ENCODE results near the gene SAPCD2.
"Not testable (repeated sequence)": the region's sequence is repeated elsewhere in the genome, so short reads cannot be mapped to it uniquely, and the experiment has no call there.

Gene SAPCD2

DNA sequence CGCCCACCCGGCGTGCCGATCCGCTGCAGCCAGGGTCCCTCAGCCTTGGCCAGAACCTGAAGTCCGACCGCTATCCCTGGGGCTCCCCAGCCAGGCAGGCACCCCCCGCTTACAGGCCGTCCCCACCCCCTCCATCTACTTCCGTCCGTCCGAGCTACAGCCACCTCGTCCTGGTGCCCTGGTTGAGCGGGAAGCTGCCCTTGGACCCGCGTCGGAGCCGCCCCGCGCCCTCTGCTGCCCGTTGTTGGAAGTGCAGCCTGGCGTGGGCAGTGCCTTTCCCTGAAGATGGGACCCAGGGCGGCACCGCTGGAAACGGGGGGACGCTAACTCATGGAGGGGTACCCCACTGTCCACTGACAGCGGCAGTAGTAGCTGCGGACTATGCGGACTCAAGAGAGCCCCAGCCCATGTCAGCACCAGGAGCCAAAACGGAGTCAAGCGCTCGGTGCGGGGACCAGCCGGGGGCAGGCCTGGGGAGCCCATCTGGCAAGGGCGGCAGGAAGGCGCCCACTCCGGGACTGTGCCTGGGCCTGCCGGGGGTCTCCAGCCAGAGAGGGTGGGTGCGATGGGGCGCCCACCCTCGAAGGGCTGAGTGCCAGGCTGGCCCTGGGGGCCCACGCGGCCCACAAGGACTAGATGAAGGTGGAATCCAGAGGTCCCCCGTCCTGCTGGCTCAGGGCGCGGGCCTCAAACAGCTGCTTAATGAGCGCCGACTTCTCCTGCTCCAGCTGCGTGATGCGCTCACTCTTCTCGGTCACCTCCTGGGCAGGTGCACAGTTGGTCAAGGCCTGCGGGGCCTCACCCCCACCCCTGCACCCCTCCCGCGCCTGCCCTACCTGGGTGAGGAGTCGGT lies 6.1 kb downstream of the SAPCD2 start:
- DNase-seq (ENCODE audit: low spot score), result peak; percentile 55

DNA sequence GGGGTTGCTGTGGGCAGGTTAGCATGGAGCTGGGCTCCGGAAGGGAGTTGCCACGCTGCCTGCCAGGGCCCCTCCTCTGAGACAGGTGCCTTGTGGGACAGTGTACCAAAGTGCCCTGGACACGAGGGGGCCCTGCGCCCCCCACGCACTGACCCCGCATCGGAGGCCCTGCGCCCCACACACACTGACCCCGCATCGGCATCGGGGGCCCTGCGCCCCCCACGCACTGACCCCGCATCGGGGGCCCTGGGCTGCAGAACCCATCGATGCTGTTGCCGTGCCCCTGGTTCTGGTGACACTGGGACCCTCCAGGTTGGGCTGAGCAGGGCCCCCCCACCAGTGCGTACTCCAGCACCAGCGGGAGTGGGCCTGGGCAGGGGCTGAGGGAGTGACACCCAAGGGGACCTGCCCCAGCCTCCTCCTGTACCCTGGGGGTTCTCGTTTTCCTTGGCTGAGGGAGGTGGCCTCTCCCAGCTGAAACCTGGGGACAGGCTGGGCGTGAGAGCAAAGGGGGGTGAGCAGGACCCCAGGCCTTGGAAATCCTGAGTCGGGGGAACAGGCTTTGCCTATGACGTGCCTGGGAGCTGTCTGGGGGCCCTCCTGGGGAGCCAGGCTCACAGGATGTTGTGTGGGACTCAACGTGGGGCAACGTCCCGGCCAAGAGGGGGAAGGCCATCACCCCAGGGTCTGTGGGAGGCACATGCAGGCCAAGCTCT lies 6.9 kb downstream of the SAPCD2 start:
- DNase-seq (ENCODE audit: low spot score), result no peak

DNA sequence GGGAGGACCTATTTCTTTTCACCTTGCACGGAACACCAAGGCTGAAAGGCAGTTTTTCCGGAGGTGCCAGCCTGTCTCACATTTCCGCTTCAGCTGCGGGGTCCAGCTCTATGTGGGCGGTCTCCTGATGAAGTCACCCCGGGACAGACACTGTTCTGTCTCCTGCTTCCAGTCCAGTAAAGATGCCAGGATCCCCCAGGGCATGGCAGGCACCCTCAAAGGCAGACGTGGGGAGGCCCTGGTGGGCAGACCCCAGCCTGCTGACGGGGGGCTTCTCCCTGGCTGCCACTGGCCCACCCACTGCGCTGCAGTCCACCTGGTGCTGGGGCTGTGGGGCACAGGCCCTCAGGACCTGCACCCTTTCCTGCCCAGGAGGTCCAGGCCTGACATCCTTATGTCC lies 7.6 kb downstream of the SAPCD2 start:
- DNase-seq (ENCODE audit: low spot score), result not testable (repeated sequence)

DNA sequence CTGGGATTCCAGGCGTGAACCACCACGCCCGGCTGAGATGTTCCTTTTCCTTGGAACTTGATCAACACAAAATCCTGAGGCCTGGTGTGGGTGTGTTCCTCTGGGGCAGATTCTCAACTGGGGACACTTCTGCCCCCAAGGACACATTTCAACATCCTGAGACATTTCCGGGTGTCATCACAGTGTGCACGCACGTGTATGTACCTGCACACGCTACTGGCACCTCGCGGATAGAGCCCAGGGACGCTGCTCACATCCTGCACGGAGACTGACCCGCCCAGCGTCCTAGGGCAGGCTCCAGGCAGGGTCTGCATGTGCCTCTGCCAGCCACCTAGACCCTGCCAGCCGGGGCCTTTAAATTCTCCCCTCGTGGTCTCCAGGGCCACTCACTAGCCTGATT lies 8.0 kb downstream of the SAPCD2 start:
- DNase-seq (ENCODE audit: low spot score), result no peak

DNA sequence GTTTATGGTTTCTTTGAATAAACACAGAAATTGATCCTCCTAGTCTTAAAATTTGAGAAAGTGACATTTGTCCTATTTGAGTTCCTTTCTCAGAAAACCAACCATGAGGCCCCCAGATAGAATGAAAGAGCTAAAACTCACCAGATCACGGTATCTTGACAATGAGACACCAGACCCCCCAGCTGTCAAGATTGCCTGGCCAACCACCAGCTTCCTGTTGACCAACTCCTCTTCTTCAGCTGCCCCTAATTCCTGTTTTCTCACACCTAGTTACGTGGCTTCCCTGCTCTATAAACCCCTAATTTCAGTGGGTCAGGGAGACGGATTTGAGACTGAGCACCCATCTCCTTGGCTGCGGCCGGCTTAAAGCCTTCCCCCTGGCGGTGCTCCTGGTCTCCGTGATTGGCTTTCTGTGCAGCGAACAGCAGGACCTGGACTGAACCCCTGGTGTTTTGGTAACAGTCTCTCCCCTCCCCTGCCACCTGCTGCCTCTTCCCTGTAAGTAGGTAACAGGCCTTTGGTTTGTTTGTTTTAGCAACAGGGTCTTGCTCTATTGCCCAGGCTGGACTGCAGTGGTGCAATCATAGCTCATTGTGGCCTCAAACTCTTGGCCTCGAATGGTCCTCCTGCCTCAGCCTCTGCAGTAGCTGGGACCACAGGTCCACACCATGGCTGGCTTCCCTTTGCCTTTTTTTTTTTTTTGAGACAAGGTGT lies 11.7 kb downstream of the SAPCD2 start:
- no peak for DNase-seq (ENCODE audit: low spot score)

DNA sequence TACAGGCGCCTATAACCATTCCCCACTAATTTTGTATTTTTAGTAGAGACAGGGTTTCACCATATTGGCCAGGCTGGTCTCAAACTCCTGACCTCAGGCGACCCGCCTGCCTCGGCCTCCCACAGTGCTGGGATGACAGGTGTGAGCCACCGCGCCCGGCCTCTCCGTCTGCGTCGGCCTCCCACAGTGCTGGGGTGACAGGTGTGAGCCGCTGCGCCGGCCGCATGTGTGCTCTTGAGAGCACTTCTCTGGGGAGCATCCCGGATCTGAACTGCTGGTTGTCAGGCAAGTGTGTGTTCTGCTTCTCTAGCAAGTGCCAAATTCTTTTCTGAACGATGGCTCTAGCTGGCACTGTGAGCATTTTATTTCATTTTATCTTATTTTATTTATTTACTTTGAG lies 12.8 kb downstream of the SAPCD2 start:
- DNase-seq (ENCODE audit: low spot score), result no peak

DNA sequence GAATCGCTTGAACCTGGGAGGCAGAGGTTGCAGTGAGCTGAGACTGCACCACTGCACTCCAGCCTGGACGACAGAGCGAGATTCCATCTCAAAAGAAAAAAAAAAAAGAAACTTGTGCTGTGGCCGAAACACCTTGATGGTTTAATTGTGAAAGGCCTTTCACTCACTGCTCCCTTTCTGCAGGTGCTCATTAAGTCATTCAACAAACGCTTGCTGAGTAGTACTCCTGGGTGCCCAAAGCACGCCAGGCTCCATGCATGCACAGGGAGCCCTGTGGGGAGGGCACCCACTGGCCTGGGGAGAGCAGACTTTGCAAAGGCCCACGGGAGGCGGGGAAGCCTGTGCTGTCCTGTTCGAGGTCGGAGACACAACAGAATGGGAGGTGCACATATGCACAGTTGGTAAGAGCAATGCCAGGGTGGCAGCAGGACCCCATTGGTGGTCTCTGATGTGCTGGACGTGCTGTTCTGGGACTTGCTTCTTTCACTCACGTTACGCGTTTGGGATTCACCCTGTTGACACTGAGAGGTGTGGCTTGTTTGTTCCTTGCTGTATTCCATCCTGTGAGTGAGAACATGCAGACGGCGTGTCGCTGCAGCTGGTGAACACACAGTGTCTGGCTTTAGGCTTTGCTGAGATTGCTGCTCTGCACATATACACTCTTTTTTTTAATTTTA lies 13.5 kb downstream of the SAPCD2 start:
- DNase-seq (ENCODE audit: low spot score), result no peak

DNA sequence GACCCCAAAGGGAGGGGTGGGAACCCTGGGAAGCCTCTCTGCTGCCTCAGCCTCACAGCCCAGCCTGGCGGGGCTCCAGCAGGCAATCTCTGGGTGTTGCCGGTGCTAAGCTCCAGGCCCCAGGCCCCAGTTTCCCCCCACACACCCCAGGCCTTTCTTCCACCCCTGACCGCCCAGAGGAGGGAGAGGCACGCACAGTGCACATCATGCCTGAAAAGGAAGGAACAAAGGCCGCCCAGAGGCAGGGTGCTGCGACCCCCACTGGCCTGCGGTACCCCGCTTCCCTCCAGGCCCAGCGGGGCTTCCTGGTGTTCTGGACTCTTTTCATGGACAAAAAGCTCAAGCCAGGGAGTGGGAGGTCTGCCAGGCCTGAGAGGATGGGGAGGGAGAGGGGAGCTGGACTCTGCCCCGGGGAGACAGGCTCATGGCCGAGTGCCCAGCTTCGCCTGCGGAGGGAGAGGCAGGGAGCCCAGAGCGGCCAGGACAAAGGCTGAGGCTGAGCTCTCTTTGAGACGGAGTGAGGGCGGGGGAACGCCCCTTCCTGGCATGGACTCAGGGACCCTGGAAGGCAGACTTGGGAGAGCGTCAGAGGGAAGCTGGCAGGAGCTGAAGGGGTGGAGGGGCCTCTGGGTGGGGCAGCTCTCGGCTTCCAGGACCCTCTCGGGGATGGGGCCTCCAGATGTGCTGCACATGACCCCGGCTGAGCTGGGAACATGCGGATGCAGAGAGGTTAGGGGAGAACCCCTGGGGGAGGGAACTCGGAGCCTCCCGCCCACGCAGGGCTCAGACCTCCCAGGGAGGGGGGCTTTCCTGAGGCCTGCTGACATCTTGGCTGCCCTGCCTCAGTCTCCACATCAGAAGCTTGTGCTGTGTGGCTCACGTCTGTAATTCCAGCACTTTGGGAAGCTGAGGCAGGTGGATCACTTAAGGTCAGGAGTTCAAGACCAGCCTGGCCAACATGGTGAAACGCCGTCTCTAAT lies 14.7 kb downstream of the SAPCD2 start:
- DNase-seq (ENCODE audit: low spot score), result no peak

DNA sequence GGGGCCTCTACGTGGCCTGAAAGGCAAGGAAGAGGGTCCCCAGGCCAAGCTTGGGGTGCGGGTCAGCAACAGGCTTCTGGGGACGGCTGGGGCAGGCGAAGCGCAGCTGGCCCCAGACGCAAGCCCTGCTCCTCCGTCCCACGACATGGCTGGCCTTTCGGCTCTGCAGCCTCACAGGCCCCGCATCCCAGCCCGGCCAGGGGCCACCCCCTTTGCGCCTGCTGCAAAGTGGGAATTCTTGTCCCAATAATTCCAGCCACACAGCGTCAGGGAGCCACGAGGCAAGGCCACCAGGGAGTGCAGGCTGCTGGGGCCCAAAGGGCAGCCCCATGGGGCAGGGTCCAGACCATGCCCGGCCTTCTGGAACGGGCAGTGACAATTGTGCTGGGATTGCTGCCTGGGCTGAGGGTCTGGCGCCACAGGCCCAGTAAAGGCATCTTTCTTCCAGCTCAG lies 15.4 kb downstream of the SAPCD2 start:
- DNase-seq (ENCODE audit: low spot score), result no peak

DNA sequence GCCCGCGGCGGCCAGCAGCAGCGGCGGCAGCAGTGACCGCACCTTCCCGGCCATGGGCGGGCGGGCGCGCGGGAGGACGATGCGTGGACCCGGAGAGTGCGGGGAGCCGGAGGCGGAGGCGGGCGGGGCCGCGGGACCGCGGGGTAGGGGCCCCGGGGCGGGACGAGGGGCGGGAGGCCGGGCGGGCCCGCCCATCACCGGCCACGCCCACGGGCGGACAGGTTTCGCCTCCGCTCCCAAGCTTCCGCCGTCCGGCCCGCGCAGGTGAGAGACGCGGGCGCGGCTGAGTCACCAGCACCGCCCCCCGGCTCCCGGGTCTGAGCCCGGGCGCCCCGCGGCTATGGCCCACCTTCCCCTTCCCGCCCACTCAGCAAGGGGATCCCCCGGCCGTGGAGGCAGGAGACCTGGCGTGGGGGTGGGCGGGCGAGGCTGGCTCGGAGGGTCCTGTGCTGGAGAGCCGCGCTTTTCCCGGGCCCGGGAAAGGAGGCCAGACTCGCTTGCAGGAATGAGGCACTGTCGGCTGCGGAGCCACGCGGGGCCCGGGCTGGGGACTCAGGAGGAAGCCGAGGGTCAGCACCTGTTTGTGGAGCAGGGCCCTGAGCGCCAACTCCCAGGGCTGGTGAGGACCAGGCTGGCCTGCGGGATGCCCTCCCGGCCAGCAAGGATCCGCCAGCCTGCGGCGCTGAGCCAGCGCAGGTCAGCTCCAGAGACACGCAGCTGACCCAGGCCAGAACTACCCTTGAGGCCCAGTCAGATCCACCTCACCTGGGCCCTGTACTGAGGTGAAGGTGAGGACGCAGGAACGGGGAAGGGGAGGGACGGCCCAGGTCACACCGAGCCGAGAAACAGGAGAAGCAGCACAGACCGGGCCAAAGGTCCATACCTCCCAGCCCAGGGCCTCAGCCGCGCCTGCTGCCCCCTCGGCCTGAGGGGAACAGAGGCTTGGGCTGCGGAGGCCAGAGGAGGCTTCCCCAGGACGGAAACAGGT lies 16.1 kb downstream of the SAPCD2 start, which contains the start of gene ENTPD2:
Gene ENTPD2, minus strand, starts transcription at position 118 of the 988 bp plus-strand sequence. Its CDS starts 64 bp downstream, at position 54.
- DNase-seq (ENCODE audit: low spot score), result peak; percentile 34

DNA sequence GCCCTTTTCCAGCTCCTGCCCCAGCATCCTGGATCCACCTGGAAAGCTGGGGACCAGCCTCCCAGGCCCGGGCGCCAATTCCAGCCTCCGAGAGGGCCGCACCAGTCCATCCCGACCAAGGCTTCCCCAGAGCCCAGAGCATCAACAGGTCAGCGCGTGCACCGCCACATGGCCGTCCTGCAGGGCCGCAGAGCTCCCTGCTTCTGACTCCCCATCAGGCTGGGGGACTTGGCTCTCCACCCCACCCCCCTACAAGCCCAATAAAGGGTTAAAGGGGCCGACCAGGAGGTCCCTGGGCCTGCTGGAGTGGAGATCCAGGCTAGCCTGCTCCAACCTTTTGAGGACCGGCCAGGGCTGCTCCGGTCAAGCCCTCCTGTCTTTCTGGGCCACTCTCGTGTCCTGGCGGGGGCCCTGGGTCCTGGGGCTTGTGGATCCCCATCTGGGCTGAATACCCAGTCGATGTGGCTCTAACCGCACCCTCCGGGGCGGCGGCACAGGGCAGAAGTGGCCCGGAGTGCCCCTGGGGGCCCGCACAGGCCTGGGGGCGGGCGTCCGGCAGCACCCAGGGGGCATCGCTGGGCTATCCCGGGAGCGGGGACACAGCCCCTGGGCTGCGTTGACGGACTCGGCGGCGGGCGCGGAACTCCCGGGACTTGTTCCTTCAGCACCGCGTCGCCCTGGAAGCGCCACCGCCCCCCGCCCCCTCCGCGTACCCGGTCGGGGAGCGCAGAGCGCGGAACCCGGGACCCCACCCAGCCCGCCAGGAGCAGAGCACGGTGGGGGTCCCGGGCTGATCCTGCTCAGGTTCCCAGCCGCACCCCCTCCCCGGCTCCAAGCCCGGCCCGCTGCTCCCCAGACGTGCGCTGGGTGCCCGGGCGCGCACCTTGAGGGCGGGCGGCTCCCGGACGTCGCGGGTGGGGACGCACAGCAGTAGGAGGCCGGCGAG lies 17.1 kb downstream of the SAPCD2 start:
- no peak for DNase-seq (ENCODE audit: low spot score)

DNA sequence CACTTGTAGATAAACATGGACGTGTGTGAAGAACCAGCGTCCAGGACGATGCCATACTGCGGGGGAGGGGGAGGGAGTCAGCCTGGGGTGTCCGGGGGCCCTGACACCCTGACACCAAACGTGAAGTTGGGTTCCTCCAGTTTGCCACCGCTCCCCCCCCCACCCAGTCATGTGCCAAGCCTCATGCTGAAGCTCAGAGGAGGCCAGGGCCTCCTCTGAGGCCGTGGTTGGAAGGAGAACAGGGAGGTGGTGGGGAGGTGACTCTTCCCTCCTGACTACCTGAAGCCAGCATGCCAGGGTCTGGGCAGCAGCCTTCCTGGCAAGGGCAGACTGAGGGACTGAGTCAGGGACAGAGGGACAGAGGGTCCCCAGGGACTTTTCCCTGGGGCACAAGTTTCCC lies 18.1 kb downstream of the SAPCD2 start:
- no peak for DNase-seq (ENCODE audit: low spot score)

DNA sequence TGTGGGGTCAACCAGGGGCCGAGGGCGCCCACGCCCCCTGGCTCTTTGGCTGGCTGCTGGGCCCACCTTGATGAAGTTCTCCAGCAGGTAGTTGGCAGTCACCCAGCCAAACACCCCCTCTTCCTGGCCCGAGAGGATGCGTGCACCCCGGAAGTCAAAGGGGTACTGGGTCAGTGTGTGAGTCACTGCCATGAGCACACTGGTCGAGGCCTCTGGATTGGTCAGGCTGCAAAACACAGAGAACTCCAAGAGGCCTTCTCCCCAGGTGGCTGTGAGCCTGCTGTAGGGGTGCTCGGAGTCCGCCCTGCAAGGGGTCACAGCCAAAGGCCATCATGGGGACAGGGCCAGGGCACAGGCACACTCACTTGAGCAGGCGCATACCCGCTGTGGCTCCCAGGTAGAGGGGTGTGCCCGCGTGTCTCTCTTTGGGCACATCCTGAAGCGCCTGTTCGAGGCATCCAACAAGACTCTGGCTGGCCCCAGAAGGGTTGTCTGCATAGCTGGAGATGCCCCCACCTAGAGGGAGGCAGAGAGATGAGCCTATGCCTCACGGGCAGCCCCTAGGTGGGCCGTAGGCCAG lies 19.1 kb downstream of the SAPCD2 start:
- no peak for DNase-seq (ENCODE audit: low spot score)

DNA sequence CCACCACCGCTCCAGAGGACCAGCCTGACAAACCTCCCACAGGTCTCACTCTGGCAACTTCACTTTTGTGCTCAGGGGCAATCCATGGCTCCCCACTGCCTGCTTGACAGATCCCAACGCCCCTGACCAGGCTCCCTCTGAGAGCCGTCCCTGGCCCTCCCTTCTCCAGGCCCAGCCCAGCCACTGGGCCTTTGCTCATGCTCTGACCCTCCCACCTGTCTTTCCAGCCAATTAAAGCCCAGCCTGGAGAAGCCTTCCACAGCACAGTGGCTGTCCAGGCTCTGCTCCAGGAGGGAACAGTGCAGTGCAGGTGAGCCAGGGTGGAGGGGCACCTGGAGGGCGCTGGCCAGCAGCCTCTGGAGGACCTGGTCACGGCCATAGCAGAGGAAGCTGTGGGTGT lies 19.8 kb downstream of the SAPCD2 start:
- DNase-seq (ENCODE audit: low spot score), result no peak

DNA sequence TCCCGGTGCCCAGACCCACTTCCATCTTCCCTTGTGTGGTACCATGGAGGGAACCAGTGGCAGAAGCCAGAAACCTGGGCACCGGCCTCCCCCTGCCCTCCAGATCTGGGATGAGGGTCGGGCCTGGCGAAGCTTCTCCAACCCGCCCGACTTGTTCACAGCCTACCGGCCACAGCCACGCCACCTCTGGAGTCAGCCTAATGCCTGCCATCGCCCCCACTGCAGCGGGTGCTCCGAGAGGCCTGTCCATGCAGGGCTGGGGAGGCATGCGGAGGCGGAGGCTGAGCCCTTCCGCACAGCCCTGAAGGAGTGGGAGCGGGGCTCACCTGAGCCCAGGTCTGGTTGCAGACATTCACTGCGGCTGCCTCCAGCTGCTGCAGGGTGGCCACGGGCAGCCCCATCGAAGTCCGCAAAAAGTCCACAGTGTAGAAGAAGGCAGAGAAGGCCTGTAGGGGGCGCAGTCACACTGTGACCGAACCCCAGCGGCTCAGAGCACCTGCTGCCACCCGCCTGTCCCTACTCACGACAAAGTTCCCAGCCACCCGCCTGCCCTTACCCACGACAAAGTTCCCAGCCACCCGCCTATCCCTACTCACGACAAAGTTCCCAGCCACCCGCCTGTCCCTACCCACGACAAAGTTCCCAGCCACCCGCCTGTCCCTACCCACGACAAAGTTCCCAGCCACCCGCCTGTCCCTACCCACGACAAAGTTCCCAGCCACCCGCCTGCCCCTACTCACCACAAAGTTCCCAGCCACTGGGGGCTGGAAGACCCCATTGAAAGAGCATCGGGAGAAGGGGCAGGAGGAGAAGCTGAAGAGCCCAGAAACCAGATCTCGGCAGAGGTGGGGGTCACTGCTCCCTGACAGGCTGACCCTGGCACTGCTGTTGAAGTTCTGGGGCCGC lies 20.6 kb downstream of the SAPCD2 start:
- DNase-seq (ENCODE audit: low spot score), result peak; percentile 54

DNA sequence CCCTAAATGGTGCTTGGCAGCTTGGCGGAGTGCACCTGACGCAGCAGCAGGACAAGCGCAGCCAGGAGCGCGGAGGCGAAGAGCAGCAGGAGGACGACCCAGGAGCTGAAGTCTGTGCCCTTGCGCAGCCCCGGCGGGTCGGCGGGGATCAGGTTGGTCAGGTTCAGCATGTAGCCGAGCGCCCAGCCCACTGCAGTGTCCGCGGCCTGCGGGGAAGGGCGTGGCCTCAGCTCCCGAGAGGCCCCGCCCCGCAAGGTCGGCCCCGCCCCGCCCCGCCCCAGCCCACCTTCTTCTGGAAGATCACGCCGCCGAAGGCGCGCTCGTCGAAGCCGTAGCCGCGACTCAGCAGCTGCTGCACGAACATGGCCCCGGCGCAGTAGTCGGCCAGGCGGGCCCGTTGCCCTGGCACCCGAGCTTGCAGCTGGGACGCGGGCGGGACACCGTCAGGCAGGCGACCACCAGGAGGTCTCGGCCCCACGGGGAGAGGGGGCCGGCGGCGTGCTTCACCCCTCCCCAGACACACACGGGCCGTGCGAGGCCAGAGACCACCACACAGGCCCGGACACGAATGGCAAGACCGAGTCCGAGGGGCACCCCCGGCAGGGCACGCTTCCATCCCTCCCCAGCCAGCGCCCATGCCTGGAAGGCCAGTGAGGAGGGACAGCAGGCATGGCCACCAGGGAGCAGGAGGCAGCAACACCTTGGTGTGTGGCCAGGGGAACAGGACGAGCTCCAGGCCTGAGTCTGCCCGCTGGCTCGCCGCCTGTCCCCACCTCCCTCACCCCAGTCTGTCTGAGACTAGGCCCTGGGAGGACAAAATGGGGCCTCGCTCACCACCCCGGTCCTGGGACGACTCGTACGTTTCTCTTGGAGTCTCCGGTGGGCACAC lies 21.5 kb downstream of the SAPCD2 start:
- DNase-seq (ENCODE audit: low spot score), result no peak
